H1 (cell line): ENCODE measurements around the gene DHH. TPM values are rescaled to one million over a fixed set of nuclear protein-coding genes. Genes with fewer than 3 reads are reported as not detected.
"Not testable (repeated sequence)": the region's sequence is repeated elsewhere in the genome, so short reads cannot be mapped to it uniquely, and the experiment has no call there.

ENCODE experiments used
- CTCF ChIA-PET: fragments of 300-600 bp; sonication (Branson Sonifier 250); formaldehyde crosslinking; loops from one replicate; lab custom pipeline; 2021; ENCODE audit not compliant: partially characterized antibody; lab: Charles Lee
- POLR2A ChIA-PET: fragments of 300-600 bp; sonication (Branson Sonifier 250); formaldehyde crosslinking; loops from one replicate; lab custom pipeline; 2021; ENCODE audit warnings: inconsistent platforms; ENCODE audit not compliant: partially characterized antibody; lab: Charles Lee
- DNase-seq, 2 experiments: peaks; one replicate each; pipeline versions ENCODE4 v3.0.0 to v3.0.0-alpha.2; 2010 to 2022; ENCODE audit warnings: low spot score in 2 of 2, low read depth in 1 of 2, mixed read lengths in 1 of 2
- FAIRE-seq: peaks from 2 replicates; lab custom pipeline; 2011; peaks lifted over from hg19 to GRCh38; lab: Jason Lieb, UNC
- H2AFZ ChIP-seq: 2 replicates; pipeline ENCODE4 v1.8.1; 2012; ENCODE audit warnings: low read length, inconsistent platforms
- H2AK5ac ChIP-seq: 2 replicates; pipeline ENCODE4 v1.6.1; 2013; ENCODE audit warnings: low read depth, low read length
- H2BK120ac ChIP-seq: replicated peaks from 2 replicates; pipeline ENCODE3; 2013; ENCODE audit warnings: low read depth, low read length, inconsistent platforms
- H2BK12ac ChIP-seq: 2 replicates; pipeline ENCODE4 v1.6.1; 2013; ENCODE audit warnings: low read depth, low read length
- H2BK15ac ChIP-seq: 2 replicates; pipeline ENCODE4 v1.6.1; 2013; ENCODE audit warnings: low read length
- H2BK20ac ChIP-seq: 2 replicates; pipeline ENCODE4 v1.6.1; 2013; ENCODE audit warnings: low read length
- H2BK5ac ChIP-seq: 2 replicates; pipeline ENCODE4 v1.6.1; 2013; ENCODE audit warnings: low read depth, low read length
- H3K14ac ChIP-seq: 2 replicates; pipeline ENCODE4 v1.6.1; 2013; ENCODE audit warnings: inconsistent platforms; ENCODE audit not compliant: insufficient read length
- H3K18ac ChIP-seq: 2 replicates; pipeline ENCODE4 v1.6.1; 2013; ENCODE audit warnings: low read length; ENCODE audit errors: extremely low read depth
- H3K23ac ChIP-seq: 2 replicates; pipeline ENCODE4 v1.6.1; 2013; ENCODE audit warnings: inconsistent platforms; ENCODE audit not compliant: insufficient read length
- H3K23me2 ChIP-seq: 2 replicates; pipeline ENCODE4 v1.6.1; 2013; ENCODE audit warnings: low read depth, low read length
- H3K27ac ChIP-seq: 2 replicates; pipeline ENCODE4 v1.6.1; 2011; ENCODE audit warnings: low read depth, low read length, inconsistent platforms
- H3K27me3 ChIP-seq, 4 experiments: replicated peaks in 1 of 4; 1 replicate in 1 of 4; 2 replicates in 3 of 4; pipeline versions ENCODE4 v1.6.1 to v1.8.1; 2011 to 2013; ENCODE audit warnings: low read length in 3 of 4, mild to moderate bottlenecking in 3 of 4, inconsistent platforms in 2 of 4, mixed read lengths in 2 of 4, moderate library complexity in 1 of 4; ENCODE audit not compliant: control insufficient read depth in 3 of 4, insufficient read depth in 3 of 4; ENCODE audit errors: extremely low read depth in 1 of 4
- H3K36me3 ChIP-seq, 4 experiments: 2 replicates each; pipeline versions ENCODE4 v1.6.1 to v1.8.1; 2011 to 2013; ENCODE audit warnings: mild to moderate bottlenecking in 4 of 4, low read length in 3 of 4, moderate library complexity in 2 of 4, control low read depth in 1 of 4, inconsistent platforms in 1 of 4; ENCODE audit not compliant: insufficient read depth in 4 of 4, control insufficient read depth in 2 of 4
- H3K4ac ChIP-seq: replicated peaks from 2 replicates; pipeline ENCODE3; 2013; ENCODE audit warnings: low read length, low read depth, mixed read lengths, inconsistent platforms; ENCODE audit not compliant: insufficient read length
- H3K4me1 ChIP-seq, 4 experiments: replicated peaks in 1 of 4; 1 replicate in 1 of 4; 2 replicates in 3 of 4; pipeline versions ENCODE4 v1.6.1 to v1.8.1; 2011 to 2013; ENCODE audit warnings: low read length in 3 of 4, inconsistent platforms in 2 of 4, mixed read lengths in 1 of 4; ENCODE audit not compliant: insufficient read depth in 4 of 4, control insufficient read depth in 3 of 4
- H3K4me2 ChIP-seq, 2 experiments: 2 replicates each; pipeline versions ENCODE4 v1.6.1 to v1.8.1; 2011 to 2013; ENCODE audit warnings: low read depth in 2 of 2, low read length in 2 of 2, control low read depth in 1 of 2, inconsistent platforms in 1 of 2, mild to moderate bottlenecking in 1 of 2; ENCODE audit not compliant: insufficient read depth in 1 of 2
- H3K4me3 ChIP-seq, 4 experiments: fragments of 200-600, 300-600 bp in 1 of 4; sonication (generic), shearing (Covaris generic), sonication (Bioruptor Twin) in 1 of 4; 2 replicates each; pipeline versions ENCODE4 v1.5.1 to v1.8.1; 2011 to 2016; ENCODE audit warnings: low read length in 4 of 4, low read depth in 3 of 4, control low read depth in 2 of 4, inconsistent platforms in 2 of 4, mild to moderate bottlenecking in 2 of 4, mixed read lengths in 1 of 4, moderate library complexity in 1 of 4; ENCODE audit not compliant: insufficient read depth in 2 of 4; ENCODE audit errors: extremely low read depth in 1 of 4
- H3K56ac ChIP-seq: replicated peaks from 2 replicates; pipeline ENCODE3; 2013; ENCODE audit warnings: low read depth, mild to moderate bottlenecking, mixed read lengths, low read length, inconsistent platforms; ENCODE audit not compliant: insufficient read length
- H3K79me1 ChIP-seq: 2 replicates; pipeline ENCODE4 v1.6.1; 2013; ENCODE audit warnings: low read depth, low read length, control low read depth
- H3K79me2 ChIP-seq, 2 experiments: 2 replicates each; pipeline versions ENCODE4 v1.6.1 to v1.8.1; 2012 to 2013; ENCODE audit warnings: low read length in 2 of 2, mild to moderate bottlenecking in 2 of 2, inconsistent platforms in 1 of 2; ENCODE audit not compliant: insufficient read depth in 2 of 2, control insufficient read depth in 1 of 2
- H3K9ac ChIP-seq, 4 experiments: replicated peaks in 1 of 4; 1 replicate in 1 of 4; 2 replicates in 3 of 4; pipeline versions ENCODE4 v1.6.1 to v1.8.1; 2011 to 2013; ENCODE audit warnings: low read depth in 3 of 4, low read length in 3 of 4, control low read depth in 2 of 4, mild to moderate bottlenecking in 2 of 4, moderate library complexity in 2 of 4, inconsistent platforms in 1 of 4; ENCODE audit errors: extremely low read depth in 1 of 4
- H3K9me3 ChIP-seq, 2 experiments: 2 replicates each; pipeline versions ENCODE4 v1.6.1 to v1.8.1; 2012 to 2013; ENCODE audit warnings: mild to moderate bottlenecking in 2 of 2, moderate library complexity in 2 of 2, control low read depth in 1 of 2, inconsistent platforms in 1 of 2, low read depth in 1 of 2, low read length in 1 of 2, mixed read lengths in 1 of 2; ENCODE audit not compliant: insufficient read depth in 2 of 2
- H4K20me1 ChIP-seq, 2 experiments: replicated peaks in 1 of 2; 2 replicates each; pipeline versions ENCODE3 to v1.8.1; 2011 to 2013; ENCODE audit warnings: inconsistent platforms in 2 of 2, low read length in 2 of 2, mild to moderate bottlenecking in 1 of 2; ENCODE audit not compliant: insufficient read depth in 2 of 2, control insufficient read depth in 1 of 2
- H4K5ac ChIP-seq: 2 replicates; pipeline ENCODE4 v1.6.1; 2013; ENCODE audit warnings: low read length, low read depth, mixed read lengths, inconsistent platforms; ENCODE audit not compliant: insufficient read length
- H4K8ac ChIP-seq: 2 replicates; pipeline ENCODE4 v1.8.0; 2013; ENCODE audit warnings: mild to moderate bottlenecking, moderate library complexity, low read length, inconsistent platforms; ENCODE audit not compliant: insufficient read depth; ENCODE audit errors: extremely low read depth
- H4K91ac ChIP-seq: replicated peaks from 2 replicates; pipeline ENCODE3; 2013; ENCODE audit warnings: low read length, mixed read lengths, inconsistent platforms; ENCODE audit not compliant: insufficient read length
- WGBS, 2 experiments: shearing (Covaris generic) in 1 of 2; methylation state at CpG; one replicate each; pipeline versions ENCODE4 v1.1.6 to v1.1.7; 2013 to 2015; ENCODE audit warnings: low lambda C conversion rate in 2 of 2, mixed read lengths in 2 of 2, inconsistent platforms in 1 of 2, low coverage in 1 of 2, missing lambda C conversion rate in 1 of 2; ENCODE audit not compliant: insufficient replicate concordance in 2 of 2, insufficient coverage in 1 of 2, insufficient read length in 1 of 2; ENCODE audit errors: extremely low coverage in 1 of 2, missing lambda C conversion rate in 1 of 2; 5-methylcytosine and 5-hydroxymethylcytosine counted together
- polyA plus RNA-seq, 7 experiments: library from polyadenylated mRNA; depleted of rRNA in 3 of 7; stranded (reverse) in 5 of 7; unstranded in 2 of 7; fragments of >200 nt in 5 of 7; fragments of 200-250 nt in 2 of 7; gene quantifications; 1 replicate in 5 of 7; 2 replicates in 1 of 7; 4 replicates in 1 of 7; pipeline versions ENCODE4 v1.2.1 to v1.2.3, GENCODE V29; 2011 to 2013; ENCODE audit warnings: missing spikeins in 2 of 7, mixed read lengths in 2 of 7
- total RNA-seq: library from RNA; stranded (reverse); fragmentation: NEBNext Ultra II Directional; extraction: Animal tissue kit (Norgen Biotek cat#: 25700); gene quantifications from 2 replicates; pipeline ENCODE4 v1.2.1, GENCODE V29; 2021

Gene DHH
- total and polyA plus RNA-seq, 2 of the 8 experiments (the other 6 are each of a cell fraction or from before 2014, with no cell fraction given), result 0.03 to 0.11 TPM

DNA sequence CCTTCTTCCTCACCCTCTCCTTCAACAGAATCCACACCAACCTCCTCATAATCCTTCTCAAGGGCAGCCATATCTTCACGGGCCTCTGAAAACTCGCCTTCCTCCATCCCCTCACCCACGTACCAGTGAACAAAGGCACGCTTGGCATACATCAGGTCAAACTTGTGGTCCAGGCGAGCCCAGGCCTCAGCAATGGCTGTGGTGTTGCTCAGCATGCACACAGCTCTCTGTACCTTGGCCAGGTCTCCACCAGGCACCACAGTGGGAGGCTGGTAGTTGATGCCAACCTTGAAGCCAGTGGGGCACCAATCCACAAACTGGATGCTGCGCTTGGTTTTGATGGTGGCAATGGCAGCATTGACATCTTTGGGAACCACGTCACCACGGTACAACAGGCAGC, 33.4 kb upstream of the DHH start:
- ChIA-PET POLR2A (interaction anchor here (0.7 to 8.6 kb wide), 18 partner anchors 11 to 318 kb away, joined by 3 to 132 read pairs (median 4); partner anchors contain the start of genes DHH, RHEBL1 and TUBA1C), CTCF (interaction anchor here (0.7 to 3.3 kb wide), 6 partner anchors 18 to 275 kb away, joined by 3 to 18 read pairs (median 4); partner anchors contain the start of gene LMBR1L)
- FAIRE-seq, result not testable (repeated sequence)

More for the DNA sequence above, 33.4 kb upstream of the DHH start:
- H3K23me2 ChIP-seq, H3K79me1 ChIP-seq, H3K4me1 ChIP-seq, H2AK5ac ChIP-seq, H3K4ac ChIP-seq, H2BK12ac ChIP-seq, H3K4me3 ChIP-seq, H2AFZ ChIP-seq, H4K8ac ChIP-seq, H3K18ac ChIP-seq, H3K9me3 ChIP-seq, DNase-seq, H4K91ac ChIP-seq, H2BK5ac ChIP-seq, H3K9ac ChIP-seq, H2BK20ac ChIP-seq, H2BK120ac ChIP-seq, H4K5ac ChIP-seq, H2BK15ac ChIP-seq, H3K27ac ChIP-seq, H3K27me3 ChIP-seq, H3K56ac ChIP-seq, H3K4me2 ChIP-seq, H3K14ac ChIP-seq, H3K23ac ChIP-seq: not testable (repeated sequence)
- Histone ChIP-seq H3K79me2 (peaks cover 0 to 21% of the 10 kb centered on the region in 2 experiments; a peak in 2 of 4 replicates), H4K20me1 (peaks cover 5 to 16% of the 10 kb centered on the region in 2 experiments), H3K36me3 (peaks cover 17 to 32% (median 21%) of the 10 kb centered on the region in 4 experiments)
- 98% methylated on average over 5 of the region's 8 CpGs; no CpG with 5 or more reads in 1 of the 2 experiments for WGBS, 2 experiments
